Progenitor cell of endocrine pancreas (in vitro differentiated cells): ENCODE results near the gene MADD. TPM values are rescaled to one million over a fixed set of nuclear protein-coding genes. Genes with fewer than 3 reads are reported as not detected.

Experiments used
- DNase-seq: peaks from one replicate; pipeline ENCODE4 v3.0.0; 2021; ENCODE audit warnings: low spot score; ENCODE audit not compliant: unreplicated experiment
- H3K27ac Mint-ChIP-seq: 2 replicates; pipeline ENCODE4 v1.8.0; 2021; ENCODE audit warnings: mild to moderate bottlenecking, moderate library complexity, mixed read lengths
- H3K27me3 Mint-ChIP-seq: 2 replicates; pipeline ENCODE4 v1.8.0; 2021; ENCODE audit warnings: mixed read lengths
- H3K36me3 Mint-ChIP-seq: 2 replicates; pipeline ENCODE4 v1.8.0; 2022; ENCODE audit warnings: mixed read lengths; ENCODE audit not compliant: insufficient read depth
- H3K4me1 Mint-ChIP-seq: 2 replicates; pipeline ENCODE4 v1.8.0; 2021; ENCODE audit warnings: low read depth, mixed read lengths
- H3K4me3 Mint-ChIP-seq: 2 replicates; pipeline ENCODE4 v1.8.0; 2021; ENCODE audit warnings: low read depth, mild to moderate bottlenecking, moderate library complexity, mixed read lengths
- H3K9me3 Mint-ChIP-seq: 2 replicates; pipeline ENCODE4 v1.8.0; 2021; ENCODE audit warnings: low read depth, mixed read lengths
- CTCF ChIP-seq: fragments of 200-600 bp; sonication (generic); IDR thresholded peaks from one replicate; pipeline ENCODE4 v1.5.0; 2021; ENCODE audit warnings: antibody characterized with exemption, mild to moderate bottlenecking; ENCODE audit not compliant: unreplicated experiment
- long read RNA-seq: library from polyadenylated mRNA; unstranded; transcript quantifications from one replicate; pipeline ENCODE4 v2.0.0, GENCODE V29; 2020
- total RNA-seq: library from RNA; stranded (reverse); gene quantifications from 2 replicates; pipeline ENCODE4 v1.2.1, GENCODE V29; 2021

MADD gene
- total RNA-seq, result 63.8 and 66.5 TPM in 2 replicates
- long read RNA-seq, transcript MADD-216 (2 exons, 924 nt), result major isoform, 5 of 35 reads
- long read RNA-seq, partial matches to known transcripts, result 17 of 35 reads
- long read RNA-seq, other reads (novel, unspliced or antisense), result 13 of 35 reads

- DNase-seq, result peak; percentile 76
- H3K4me1 Mint-ChIP-seq, result peaks cover 30% of the 10 kb centered on the region
- H3K4me3 Mint-ChIP-seq, result peak within 1 kb of the TSS; percentile 94
- no peaks in the 10 kb centered on the region for H3K9me3 Mint-ChIP-seq
- H3K27ac Mint-ChIP-seq, result peak within 1 kb of the TSS; percentile 97
- H3K27me3 Mint-ChIP-seq, result no peaks in the 10 kb centered on the region
- no peak for TF ChIP-seq CTCF
- peaks cover 1% of the 10 kb centered on the region for H3K36me3 Mint-ChIP-seq
These were observed at the start of gene MADD for GRCh38 chr11:47269829-47270305. TSS of gene MADD (plus strand) at chr11:47270133.

GRCh38 chr11:47220401-47220821, 49.5 kb upstream of the MADD start:
- Mint-ChIP-seq H3K4me1 (peaks cover 14% of the 10 kb centered on the region), H3K4me3 (no peak overlapping the region), H3K27me3 (no peaks in the 10 kb centered on the region), H3K9me3 (no peaks in the 10 kb centered on the region), H3K27ac (peak overlapping the region; percentile 2), H3K36me3 (peaks cover 8% of the 10 kb centered on the region)
- TF ChIP-seq CTCF, result no peak
- DNase-seq, result no peak

- Mint-ChIP-seq H3K27ac (no peak overlapping the region), H3K27me3 (no peaks in the 10 kb centered on the region), H3K4me1 (peaks cover 2% of the 10 kb centered on the region), H3K9me3 (no peaks in the 10 kb centered on the region), H3K4me3 (no peak overlapping the region), H3K36me3 (peaks cover 13% of the 10 kb centered on the region)
- TF ChIP-seq CTCF, result no peak
- no peak for DNase-seq
These were observed 47.2 kb upstream of the MADD start for GRCh38 chr11:47222696-47223095.

DNA sequence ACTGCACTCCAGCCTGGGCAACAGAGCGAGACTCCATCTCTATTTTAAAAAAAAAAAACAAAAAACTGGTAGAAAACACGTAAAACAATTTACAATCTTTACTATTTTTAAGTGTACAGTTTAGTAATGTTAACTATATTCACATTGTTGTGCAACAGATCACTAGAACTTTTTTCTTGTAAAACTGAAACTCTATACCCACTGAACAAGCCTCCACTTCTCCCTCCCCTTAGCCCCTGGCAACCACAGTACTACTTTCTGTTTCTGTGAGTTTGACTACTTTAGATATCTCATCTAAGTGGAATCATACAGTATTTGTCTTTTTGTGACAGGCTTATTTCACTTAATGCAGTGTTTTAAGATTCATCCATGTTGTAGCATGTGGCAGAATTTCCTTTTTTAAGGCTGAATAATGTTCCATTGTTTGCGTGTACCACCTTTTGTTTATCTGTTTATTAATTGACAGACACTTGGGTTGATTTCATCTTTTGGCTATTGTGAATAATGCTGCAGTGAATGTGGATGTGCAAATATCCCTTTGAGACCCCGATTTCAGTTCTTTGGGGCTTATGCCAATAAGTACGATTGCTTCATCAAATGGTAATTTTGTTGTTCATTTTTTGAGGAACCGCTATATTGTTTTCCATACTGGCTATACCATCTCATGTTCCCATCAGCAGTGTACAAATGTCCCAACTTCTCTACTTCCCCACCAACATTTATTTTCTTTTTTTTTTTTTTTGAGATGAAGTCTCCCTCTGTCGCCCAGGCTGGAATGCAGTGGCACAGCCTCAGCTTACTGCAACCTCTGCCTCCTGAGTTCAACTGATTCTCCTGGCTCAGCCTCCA, 44.2 kb upstream of the MADD start:
- DNase-seq, result no peak
- Mint-ChIP-seq H3K9me3 (no peaks in the 10 kb centered on the region), H3K36me3 (peaks cover 11% of the 10 kb centered on the region), H3K27ac (no peak overlapping the region), H3K27me3 (no peaks in the 10 kb centered on the region), H3K4me3 (no peak overlapping the region), H3K4me1 (no peaks in the 10 kb centered on the region)
- no peak for TF ChIP-seq CTCF

DNA sequence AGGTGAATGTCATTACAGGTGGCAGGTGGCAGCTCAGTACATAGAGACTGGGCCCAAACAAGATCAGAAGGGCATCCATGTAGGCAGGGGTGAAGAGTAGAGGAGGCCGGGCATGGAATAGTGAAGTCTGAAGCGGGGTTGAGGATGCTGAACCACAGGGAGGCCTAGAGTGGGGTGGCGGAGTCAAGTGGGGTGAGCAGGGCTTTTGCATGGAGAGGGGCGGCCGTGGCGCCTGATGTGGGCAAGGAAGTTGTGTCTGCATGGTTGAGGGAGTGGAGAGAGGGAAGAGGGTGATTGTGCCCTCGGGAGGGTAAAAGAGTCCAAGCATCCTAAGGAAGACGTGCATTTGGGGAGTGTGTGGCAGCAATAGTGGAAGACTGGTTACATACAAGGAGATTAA, 40.8 kb upstream of the MADD start:
- Mint-ChIP-seq H3K4me3 (no peak overlapping the region), H3K27me3 (no peaks in the 10 kb centered on the region), H3K36me3 (peaks cover 10% of the 10 kb centered on the region), H3K4me1 (no peaks in the 10 kb centered on the region), H3K27ac (no peak overlapping the region), H3K9me3 (no peaks in the 10 kb centered on the region)
- no peak for DNase-seq
- no peak for TF ChIP-seq CTCF
